SK-N-SH treated with all-trans-retinoic acid at 6 μM for 48 hours (cell line): Measurements from ENCODE around the gene SNAPC3.

Experiments used
- ARNTL ChIP-seq: fragments of 450-650 bp; formaldehyde crosslinking; IDR thresholded peaks from 2 replicates; pipeline ENCODE4 v1.5.0; 2020; ENCODE audit warnings: low read depth, mild to moderate bottlenecking, moderate library complexity, borderline replicate concordance
- ZNF70 ChIP-seq: fragments of 450-650 bp; formaldehyde crosslinking; IDR thresholded peaks from 2 replicates; pipeline ENCODE4 v1.5.0; 2020; ENCODE audit warnings: mild to moderate bottlenecking, moderate library complexity

- no peak for TF ChIP-seq ARNTL (CRISPR knock-in tag)
- TF ChIP-seq ZNF70 (CRISPR knock-in tag) = no peak
Measured at GRCh38 chr9:15421990-15422371, 695 bp upstream of the SNAPC3 start.
